Endothelial cell of umbilical vein (primary cell): Measurements from ENCODE around the gene MLPH. TPM values are rescaled to one million over a fixed set of nuclear protein-coding genes. Genes with fewer than 3 reads are reported as not detected.

ENCODE experiments used
- BruUV-seq: library from RNA; stranded (reverse); fragments of 400-500 nt; replicated peaks from 2 replicates; lab custom pipeline; 2021; lab: Mats Ljungman, UMichigan
- CTCF ChIA-PET: fragments of 300-600, 350-600 bp; sonication (Branson Sonifier 250); formaldehyde crosslinking; loops from one replicate; lab custom pipeline; 2021; ENCODE audit warnings: antibody characterized with exemption, inconsistent platforms; lab: Charles Lee
- POLR2A ChIA-PET: fragments of 300-600, 350-600 bp; sonication (Branson Sonifier 250); formaldehyde crosslinking; loops from one replicate; lab custom pipeline; 2021; ENCODE audit warnings: antibody characterized with exemption, inconsistent platforms; lab: Charles Lee
- DNase-seq: peaks from one replicate; pipeline ENCODE4 v3.0.0-alpha.2; 2011; ENCODE audit warnings: low read depth, low spot score
- FAIRE-seq: peaks from 2 replicates; lab custom pipeline; 2011; peaks lifted over from hg19 to GRCh38; lab: Jason Lieb, UNC
- H2AFZ ChIP-seq: 2 replicates; pipeline ENCODE4 v1.6.0; 2012; ENCODE audit warnings: low read depth, low read length, control low read depth, inconsistent platforms
- H3K27ac ChIP-seq: 2 replicates; pipeline ENCODE4 v1.5.1; 2011; ENCODE audit warnings: low read depth, mild to moderate bottlenecking, control low read depth, low read length, moderate library complexity; ENCODE audit not compliant: insufficient read depth
- H3K27me3 ChIP-seq, 2 experiments: 2 replicates each; pipeline versions ENCODE4 v1.6.0 to v1.6.1; 2011; ENCODE audit warnings: low read length in 2 of 2, mixed read lengths in 1 of 2; ENCODE audit not compliant: control insufficient read depth in 2 of 2, insufficient read depth in 2 of 2
- H3K36me3 ChIP-seq, 2 experiments: 2 replicates in 1 of 2; 3 replicates in 1 of 2; pipeline ENCODE4 v1.5.1; 2011; ENCODE audit warnings: low read length in 2 of 2, mild to moderate bottlenecking in 1 of 2, moderate library complexity in 1 of 2; ENCODE audit not compliant: control insufficient read depth in 2 of 2, insufficient read depth in 2 of 2; ENCODE audit errors: extremely low read depth in 1 of 2
- H3K4me1 ChIP-seq: 3 replicates; pipeline ENCODE4 v1.5.1; 2011; ENCODE audit warnings: mild to moderate bottlenecking, low read length; ENCODE audit not compliant: control insufficient read depth, insufficient read depth; ENCODE audit errors: extremely low read depth
- H3K4me2 ChIP-seq: 2 replicates; pipeline ENCODE4 v1.6.1; 2011; ENCODE audit warnings: low read length, control low read depth, mixed read lengths; ENCODE audit not compliant: insufficient read depth
- H3K4me3 ChIP-seq, 3 experiments: fragments of 200-600 bp in 1 of 3; sonication (generic), shearing (Covaris generic) in 1 of 3; replicated peaks in 1 of 3; 2 replicates each; pipeline ENCODE4 v1.5.1; 2011 to 2016; ENCODE audit warnings: control low read depth in 3 of 3, low read length in 3 of 3, mild to moderate bottlenecking in 2 of 3, inconsistent platforms in 1 of 3, low read depth in 1 of 3, moderate library complexity in 1 of 3; ENCODE audit not compliant: insufficient read depth in 1 of 3
- H3K79me2 ChIP-seq: 2 replicates; pipeline ENCODE4 v1.6.0; 2012; ENCODE audit warnings: low read length, inconsistent platforms; ENCODE audit not compliant: control insufficient read depth, insufficient read depth
- H3K9ac ChIP-seq: replicated peaks from 2 replicates; pipeline ENCODE3; 2011; ENCODE audit warnings: low read length, control low read depth; ENCODE audit not compliant: insufficient read depth; ENCODE audit errors: extremely low read depth
- H3K9me1 ChIP-seq: replicated peaks from 3 replicates; pipeline ENCODE4 v1.6.0; 2011; ENCODE audit warnings: mild to moderate bottlenecking, low read length; ENCODE audit not compliant: control insufficient read depth, insufficient read depth; ENCODE audit errors: extremely low read depth
- H3K9me3 ChIP-seq: replicated peaks from 2 replicates; pipeline ENCODE4 v1.5.1; 2012; ENCODE audit warnings: low read length, inconsistent platforms; ENCODE audit not compliant: control insufficient read depth, insufficient read depth
- H4K20me1 ChIP-seq: replicated peaks from 2 replicates; pipeline ENCODE3; 2011; ENCODE audit warnings: mild to moderate bottlenecking, low read length; ENCODE audit not compliant: control insufficient read depth, insufficient read depth; ENCODE audit errors: extremely low read depth
- CTCF ChIP-seq, 2 donors: IDR thresholded peaks; 1 replicate in 1 of 2; 2 replicates in 1 of 2; pipeline ENCODE4 v1.5.1; 2011; ENCODE audit warnings: low read length in 2 of 2, mild to moderate bottlenecking in 2 of 2, moderate library complexity in 2 of 2, control low read depth in 1 of 2, inconsistent platforms in 1 of 2, low read depth in 1 of 2; ENCODE audit not compliant: insufficient read depth in 1 of 2; ENCODE audit errors: extremely low read depth in 1 of 2
- EZH2 ChIP-seq: IDR thresholded peaks from 2 replicates; pipeline ENCODE4 v1.6.1; 2012; ENCODE audit warnings: borderline replicate concordance, low read depth, mild to moderate bottlenecking, moderate library complexity, low read length, inconsistent platforms; ENCODE audit not compliant: severe bottlenecking
- FOS ChIP-seq: IDR thresholded peaks from 2 replicates; pipeline ENCODE4 v1.6.1; 2011; ENCODE audit warnings: mild to moderate bottlenecking, low read length, moderate library complexity, borderline replicate concordance; ENCODE audit not compliant: insufficient read depth
- GATA2 ChIP-seq: IDR thresholded peaks from 2 replicates; pipeline ENCODE4 v1.7.0; 2011; ENCODE audit warnings: low read depth, mild to moderate bottlenecking, moderate library complexity, mixed read lengths, low read length; ENCODE audit not compliant: insufficient read length, insufficient read depth
- JUN ChIP-seq: IDR thresholded peaks from 2 replicates; pipeline ENCODE4 v1.6.1; 2011; ENCODE audit warnings: borderline replicate concordance, low read depth; ENCODE audit not compliant: insufficient read length, insufficient read depth
- MAX ChIP-seq: IDR thresholded peaks from 2 replicates; pipeline ENCODE4 v1.6.1; 2011; ENCODE audit not compliant: insufficient read depth, insufficient read length
- MYC ChIP-seq: IDR thresholded peaks from one replicate; pipeline ENCODE4 v1.6.1; 2011; ENCODE audit warnings: mild to moderate bottlenecking, low read depth, low read length
- POLR2A ChIP-seq: IDR thresholded peaks from 2 replicates; pipeline ENCODE4 v1.6.1; 2012; ENCODE audit warnings: low read depth, mild to moderate bottlenecking, control low read depth, low read length
- POLR2AphosphoS5 ChIP-seq: IDR thresholded peaks from 2 replicates; pipeline ENCODE4 v1.6.1; 2012; ENCODE audit warnings: low read depth, mild to moderate bottlenecking, control low read depth, low read length, moderate library complexity; ENCODE audit not compliant: insufficient read depth
- dilution Hi-C: fragments of 300-500 bp; cut with MboI; formaldehyde crosslinking; loops from one replicate; pipeline ENCODE4 v1.15.0; 2019; ENCODE audit warnings: low sequenced_read_pairs; ENCODE audit not compliant: extremely low pct_ligation_motif_present
- intact Hi-C: fragments of 100-400 bp; cut with micrococcal nuclease; formaldehyde crosslinking; loops from one replicate; pipeline ENCODE4 v1.10.0; 2022
- polyA plus RNA-seq, 4 experiments: library from polyadenylated mRNA; depleted of rRNA in 3 of 4; stranded (reverse) in 3 of 4; unstranded in 1 of 4; fragments of >200 nt; gene quantifications; 2 replicates each; pipeline versions ENCODE4 v1.2.1 to v1.2.3, GENCODE V29; 2011 to 2012; ENCODE audit warnings: missing spikeins in 1 of 4
- total RNA-seq: library from RNA; stranded (reverse); gene quantifications from 2 replicates; pipeline ENCODE4 v1.2.3, GENCODE V29; 2021

The MLPH gene
- total and polyA plus RNA-seq, 2 donors (not counting 3 experiments of a cell fraction or from before 2014, with no cell fraction given), result not detected

- Histone ChIP-seq H3K79me2 (no peaks in the 10 kb centered on the region), H3K27me3 (no peaks in the 10 kb centered on the region), H3K27ac (no peak overlapping the region), H2AFZ (no peak overlapping the region), H3K9ac (no peak overlapping the region), H3K4me2 (no peak overlapping the region), H3K4me3 (no peak overlapping the region), H4K20me1 (no peaks in the 10 kb centered on the region), H3K9me1 (no peaks in the 10 kb centered on the region), H3K9me3 (no peaks in the 10 kb centered on the region), H3K36me3 (no peaks in the 10 kb centered on the region), H3K4me1 (peaks cover 2% of the 10 kb centered on the region)
- DNase-seq (no peak), FAIRE-seq (no peak)
- TF ChIP-seq MAX, result no peak
- no peak for TF ChIP-seq EZH2
- TF ChIP-seq POLR2AphosphoS5, result no peak
- no peak for TF ChIP-seq JUN
- no peak for TF ChIP-seq MYC
- no peak for TF ChIP-seq CTCF (IDR thresholded peaks at IDR 0.05; ENCODE audit: extremely low read depth in 1 of 2, insufficient read depth in 1 of 2, low read depth in 1 of 2, low read length in 2 of 2)
- no peak for TF ChIP-seq POLR2A
- no peak for TF ChIP-seq FOS
- TF ChIP-seq GATA2, result no peak
- BruUV-seq, result no TSS peak
- intact Hi-C loops, result loop anchor here (1.0 kb wide), 1 partner anchor 41 kb away; no protein-coding TSS in a partner anchor
- ChIA-PET POLR2A (no interaction called here), CTCF (interaction anchor here (2.1 kb wide), 1 partner anchor 15 kb away, joined by 8 read pairs; no protein-coding TSS in a partner anchor)
- dilution Hi-C loops, result no loop called here
Measured at GRCh38 chr2:237527766-237528165, 40.7 kb downstream of the MLPH start.
